Suprapubic skin (tissue), 4 donors: ENCODE results near the gene FAM237A. TPM values are rescaled to one million over a fixed set of nuclear protein-coding genes. Genes with fewer than 3 reads are reported as not detected.

Experiments
- DNase-seq, 2 donors: peaks; one replicate each; pipeline ENCODE4 v3.0.0-alpha.2; 2019; ENCODE audit warnings: low spot score in 2 of 2
- H3K27ac ChIP-seq: fragments of 200-600 bp; sonication (generic); one replicate; pipeline ENCODE4 v1.5.1; 2019
- H3K27me3 ChIP-seq: fragments of 200-600 bp; sonication (generic); one replicate; pipeline ENCODE4 v1.5.1; 2019
- H3K36me3 ChIP-seq: fragments of 200-600 bp; sonication (generic); one replicate; pipeline ENCODE4 v1.5.1; 2019
- H3K4me1 ChIP-seq: fragments of 200-600 bp; sonication (generic); one replicate; pipeline ENCODE4 v1.5.1; 2019
- H3K4me3 ChIP-seq: fragments of 200-600 bp; sonication (generic); one replicate; pipeline ENCODE4 v1.5.1; 2019; ENCODE audit warnings: mild to moderate bottlenecking
- H3K9me3 ChIP-seq: fragments of 200-600 bp; sonication (generic); one replicate; pipeline ENCODE4 v1.5.1; 2019
- EP300 ChIP-seq: sonication (generic); formaldehyde crosslinking; IDR thresholded peaks from one replicate; pipeline ENCODE4 v1.6.1; 2017; ENCODE audit warnings: antibody characterized with exemption
- POLR2A ChIP-seq, 2 donors: fragments of 450-650 bp; IDR thresholded peaks; one replicate each; pipeline ENCODE4 v1.6.1; 2017; ENCODE audit warnings: antibody characterized with exemption in 2 of 2, mild to moderate bottlenecking in 2 of 2, moderate library complexity in 2 of 2
- POLR2AphosphoS5 ChIP-seq, 3 donors: sonication (generic); formaldehyde crosslinking; IDR thresholded peaks; one replicate each; pipeline ENCODE4 v1.6.1; 2017; ENCODE audit warnings: antibody characterized with exemption in 3 of 3
- WGBS: methylation state at CpG from one replicate; pipeline ENCODE4 v1.1.5; 2018; 5-methylcytosine and 5-hydroxymethylcytosine counted together
- total RNA-seq, 4 donors: library from RNA; depleted of rRNA; stranded (reverse); fragments of >200 nt; gene quantifications; one replicate each; pipeline ENCODE4 v1.1.0, GENCODE V29; 2016
- TF ChIP-seq, protein P1 (sequence below), 2 donors: fragments of 200-600 bp in 1 of 2; fragments of 450-650 bp in 1 of 2; sonication (generic) in 1 of 2; IDR thresholded peaks; one replicate each; pipeline ENCODE4 v1.5.1; 2016 to 2019; ENCODE audit warnings: antibody characterized with exemption in 2 of 2, mild to moderate bottlenecking in 1 of 2, moderate library complexity in 1 of 2

The FAM237A gene
- total RNA-seq, 4 donors from 2014 or later: not detected

- Histone ChIP-seq H3K4me3 (no peak overlapping the region), H3K36me3 (no peaks in the 10 kb centered on the region), H3K4me1 (peaks cover 2% of the 10 kb centered on the region), H3K27me3 (no peaks in the 10 kb centered on the region), H3K9me3 (no peaks in the 10 kb centered on the region), H3K27ac (peak overlapping the region; percentile 27)
- TF ChIP-seq, protein P1, sequence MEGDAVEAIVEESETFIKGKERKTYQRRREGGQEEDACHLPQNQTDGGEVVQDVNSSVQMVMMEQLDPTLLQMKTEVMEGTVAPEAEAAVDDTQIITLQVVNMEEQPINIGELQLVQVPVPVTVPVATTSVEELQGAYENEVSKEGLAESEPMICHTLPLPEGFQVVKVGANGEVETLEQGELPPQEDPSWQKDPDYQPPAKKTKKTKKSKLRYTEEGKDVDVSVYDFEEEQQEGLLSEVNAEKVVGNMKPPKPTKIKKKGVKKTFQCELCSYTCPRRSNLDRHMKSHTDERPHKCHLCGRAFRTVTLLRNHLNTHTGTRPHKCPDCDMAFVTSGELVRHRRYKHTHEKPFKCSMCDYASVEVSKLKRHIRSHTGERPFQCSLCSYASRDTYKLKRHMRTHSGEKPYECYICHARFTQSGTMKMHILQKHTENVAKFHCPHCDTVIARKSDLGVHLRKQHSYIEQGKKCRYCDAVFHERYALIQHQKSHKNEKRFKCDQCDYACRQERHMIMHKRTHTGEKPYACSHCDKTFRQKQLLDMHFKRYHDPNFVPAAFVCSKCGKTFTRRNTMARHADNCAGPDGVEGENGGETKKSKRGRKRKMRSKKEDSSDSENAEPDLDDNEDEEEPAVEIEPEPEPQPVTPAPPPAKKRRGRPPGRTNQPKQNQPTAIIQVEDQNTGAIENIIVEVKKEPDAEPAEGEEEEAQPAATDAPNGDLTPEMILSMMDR (IDR thresholded peaks at IDR 0.05): no peak
- no peak for TF ChIP-seq EP300
- no peak for TF ChIP-seq POLR2AphosphoS5 (IDR thresholded peaks at IDR 0.05)
- TF ChIP-seq POLR2A (IDR thresholded peaks at IDR 0.05): no peak
- WGBS: 55% methylated on average over 3 of the region's 3 CpGs
- no peak for DNase-seq
These were observed 30.6 kb upstream of the FAM237A start for GRCh38 chr2:206611736-206612135.

GRCh38 chr2:206614811-206615210 lies 27.5 kb upstream of the FAM237A start:
- DNase-seq: no peak
- Histone ChIP-seq H3K27me3 (no peaks in the 10 kb centered on the region), H3K4me3 (no peak overlapping the region), H3K36me3 (no peaks in the 10 kb centered on the region), H3K4me1 (peaks cover 2% of the 10 kb centered on the region), H3K9me3 (no peaks in the 10 kb centered on the region), H3K27ac (no peak overlapping the region)
- TF ChIP-seq, protein P1 (IDR thresholded peaks at IDR 0.05): no peak
- no peak for TF ChIP-seq EP300
- no peak for TF ChIP-seq POLR2A (IDR thresholded peaks at IDR 0.05)
- no peak for TF ChIP-seq POLR2AphosphoS5 (IDR thresholded peaks at IDR 0.05)
- WGBS: 86% methylated on average over 6 of the region's 6 CpGs

- H3K36me3 ChIP-seq: no peaks in the 10 kb centered on the region
- H3K4me3 ChIP-seq: no peak overlapping the region
- WGBS: 86% methylated on average over 7 of the region's 7 CpGs
- no peak overlapping the region for H3K27ac ChIP-seq
- no peaks in the 10 kb centered on the region for H3K9me3 ChIP-seq
- TF ChIP-seq, protein P1 (IDR thresholded peaks at IDR 0.05): no peak
- TF ChIP-seq POLR2AphosphoS5 (IDR thresholded peaks at IDR 0.05) (no peak), EP300 (no peak), POLR2A (IDR thresholded peaks at IDR 0.05) (no peak)
- H3K4me1 ChIP-seq: peaks cover 2% of the 10 kb centered on the region
- H3K27me3 ChIP-seq: no peaks in the 10 kb centered on the region
- no peak for DNase-seq
These were observed 26.7 kb upstream of the FAM237A start for GRCh38 chr2:206615417-206616089.

DNA sequence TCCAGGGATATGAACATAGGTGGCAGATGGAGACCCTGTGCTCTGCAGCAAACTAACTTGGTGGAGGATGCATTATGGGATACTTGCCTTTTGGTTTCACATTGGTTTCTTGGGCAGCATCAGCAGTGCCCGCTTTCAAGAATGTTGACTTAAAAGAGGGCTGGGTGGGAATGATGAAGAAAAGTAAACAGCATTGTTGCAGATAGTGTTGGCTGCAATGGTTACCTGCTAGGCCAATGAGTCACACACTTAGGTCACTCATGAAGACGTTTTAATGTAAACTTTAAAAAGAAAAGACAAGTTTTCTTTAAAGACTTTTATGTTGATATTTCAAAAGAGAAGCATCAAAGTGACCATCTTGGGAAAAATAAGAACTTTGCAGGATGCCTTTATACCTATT lies 26.1 kb upstream of the FAM237A start:
- no peaks in the 10 kb centered on the region for H3K36me3 ChIP-seq
- no peak for DNase-seq
- no peak overlapping the region for H3K4me3 ChIP-seq
- TF ChIP-seq POLR2A (IDR thresholded peaks at IDR 0.05) (no peak), EP300 (no peak), POLR2AphosphoS5 (IDR thresholded peaks at IDR 0.05) (no peak)
- TF ChIP-seq, protein P1 (IDR thresholded peaks at IDR 0.05): no peak
- peaks cover 2% of the 10 kb centered on the region for H3K4me1 ChIP-seq
- no peaks in the 10 kb centered on the region for H3K9me3 ChIP-seq
- H3K27ac ChIP-seq: no peak overlapping the region
- H3K27me3 ChIP-seq: no peaks in the 10 kb centered on the region
- WGBS: 82% methylated on average over 2 of the region's 2 CpGs

GRCh38 chr2:206619011-206619410 lies 23.3 kb upstream of the FAM237A start:
- H3K36me3 ChIP-seq: no peaks in the 10 kb centered on the region
- no peaks in the 10 kb centered on the region for H3K9me3 ChIP-seq
- no peak overlapping the region for H3K4me3 ChIP-seq
- H3K4me1 ChIP-seq: peaks cover 5% of the 10 kb centered on the region
- H3K27ac ChIP-seq: no peak overlapping the region
- no peak for DNase-seq
- H3K27me3 ChIP-seq: no peaks in the 10 kb centered on the region
- 70% methylated on average over 3 of the region's 3 CpGs for WGBS
- TF ChIP-seq, protein P1 (IDR thresholded peaks at IDR 0.05): no peak
- TF ChIP-seq POLR2AphosphoS5 (IDR thresholded peaks at IDR 0.05) (no peak), EP300 (no peak), POLR2A (IDR thresholded peaks at IDR 0.05) (no peak)
